Vagina (tissue), 2 donors: ENCODE data around the gene ACOX1. TPM values are rescaled to one million over a fixed set of nuclear protein-coding genes. Genes with fewer than 3 reads are reported as not detected.

Experiments used
- DNase-seq, 2 donors: peaks; one replicate each; pipeline ENCODE4 v3.0.0-alpha.2; 2017; ENCODE audit errors: extremely low spot score in 2 of 2
- H3K27ac ChIP-seq: fragments of 200-600 bp; sonication (generic); one replicate; pipeline ENCODE4 v1.5.1; 2019
- H3K27me3 ChIP-seq: fragments of 200-600 bp; sonication (generic); one replicate; pipeline ENCODE4 v1.5.1; 2019
- H3K36me3 ChIP-seq, 2 donors: fragments of 200-600 bp; sonication (generic); one replicate each; pipeline ENCODE4 v1.5.1; 2017 to 2019
- H3K4me1 ChIP-seq: fragments of 200-600 bp; sonication (generic); one replicate; pipeline ENCODE4 v1.5.1; 2019
- H3K4me3 ChIP-seq, 2 donors: fragments of 200-600 bp; sonication (generic); 1 replicate in 1 of 2; 2 replicates in 1 of 2; pipeline ENCODE4 v1.5.1; 2016 to 2019
- H3K9me3 ChIP-seq: fragments of 200-600 bp; sonication (generic); one replicate; pipeline ENCODE4 v1.5.1; 2019
- POLR2A ChIP-seq, 2 donors: fragments of 450-650 bp; IDR thresholded peaks; one replicate each; pipeline ENCODE4 v1.6.1; 2017; ENCODE audit warnings: antibody characterized with exemption in 2 of 2, mild to moderate bottlenecking in 2 of 2, moderate library complexity in 2 of 2
- POLR2AphosphoS5 ChIP-seq, 2 donors: sonication (generic); formaldehyde crosslinking; IDR thresholded peaks; one replicate each; pipeline ENCODE4 v1.9.0; 2017; ENCODE audit warnings: antibody characterized with exemption in 2 of 2, mild to moderate bottlenecking in 2 of 2, low read depth in 1 of 2; ENCODE audit not compliant: insufficient read depth in 1 of 2
- intact Hi-C: fragments of 100-400 bp; cut with DNase I; formaldehyde crosslinking; loops from one replicate; pipeline ENCODE4 v1.15.1; 2023
- total RNA-seq: library from RNA; depleted of rRNA; stranded (reverse); fragments of >200 nt; gene quantifications from one replicate; pipeline ENCODE4 v1.2.3, GENCODE V29; 2016
- TF ChIP-seq, protein P1 (sequence below), 3 experiments: fragments of 450-650 bp in 2 of 3; fragments of 200-600 bp in 1 of 3; sonication (generic) in 1 of 3; IDR thresholded peaks; one replicate each; pipeline ENCODE4 v1.5.1; 2017 to 2019; ENCODE audit warnings: antibody characterized with exemption in 3 of 3, mild to moderate bottlenecking in 2 of 3, moderate library complexity in 2 of 3

Gene ACOX1
- total RNA-seq, 1 donor from 2014 or later = 50.6 TPM

DNA sequence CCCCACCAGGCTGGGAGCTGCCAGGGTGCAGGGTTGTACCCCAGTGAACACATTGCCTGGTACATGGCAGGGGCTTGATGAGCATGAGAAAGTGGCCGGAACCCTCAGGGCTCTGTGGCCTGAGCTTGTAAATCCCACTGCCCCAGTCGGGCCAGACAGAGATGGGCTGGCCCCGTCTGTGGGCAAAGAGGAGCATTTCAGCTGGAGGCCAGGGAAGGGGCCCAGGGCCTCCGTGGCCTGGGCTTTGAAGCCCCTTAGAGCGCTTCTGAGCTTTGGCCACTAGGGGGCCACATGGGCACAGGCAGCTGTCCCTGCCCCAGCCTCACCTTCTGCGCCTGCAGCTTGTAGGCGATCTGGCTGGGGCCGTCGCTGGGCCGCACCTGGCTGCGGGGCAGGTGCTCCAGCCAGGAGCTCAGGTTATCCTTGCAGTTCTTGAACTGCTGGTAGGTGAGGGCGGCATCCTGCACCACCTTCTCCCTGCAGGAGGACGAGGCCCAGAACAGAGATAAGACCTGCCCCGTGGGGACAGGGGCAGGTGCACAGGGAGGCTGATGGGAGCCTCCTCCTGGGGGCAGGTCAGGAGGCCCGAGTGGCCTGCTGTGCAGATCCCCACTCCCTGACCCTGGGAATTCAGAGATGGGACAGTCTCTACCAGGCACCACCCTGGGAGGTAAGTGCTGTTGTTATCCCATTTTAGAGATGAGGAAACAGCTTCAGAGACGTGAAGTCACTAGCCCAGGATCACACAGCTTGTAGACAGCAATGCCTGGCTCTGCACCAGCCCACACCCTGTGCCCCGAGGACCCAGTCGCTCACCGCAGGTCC, 35.3 kb upstream of the ACOX1 start:
- peaks cover 0 to 16% of the 10 kb centered on the region in 2 donors for H3K36me3 ChIP-seq
- no peak overlapping the region for H3K27ac ChIP-seq
- no peaks in the 10 kb centered on the region for H3K9me3 ChIP-seq
- no peaks in the 10 kb centered on the region for H3K27me3 ChIP-seq
- no peak for DNase-seq
- peaks cover 8% of the 10 kb centered on the region for H3K4me1 ChIP-seq
- no peak overlapping the region for H3K4me3 ChIP-seq
- TF ChIP-seq POLR2AphosphoS5 (IDR thresholded peaks at IDR 0.05; ENCODE audit: insufficient read depth in 1 of 2, low read depth in 1 of 2) (peak in 1 of 2 donors; percentile 24), POLR2A (IDR thresholded peaks at IDR 0.05) (no peak)
- TF ChIP-seq, protein P1, sequence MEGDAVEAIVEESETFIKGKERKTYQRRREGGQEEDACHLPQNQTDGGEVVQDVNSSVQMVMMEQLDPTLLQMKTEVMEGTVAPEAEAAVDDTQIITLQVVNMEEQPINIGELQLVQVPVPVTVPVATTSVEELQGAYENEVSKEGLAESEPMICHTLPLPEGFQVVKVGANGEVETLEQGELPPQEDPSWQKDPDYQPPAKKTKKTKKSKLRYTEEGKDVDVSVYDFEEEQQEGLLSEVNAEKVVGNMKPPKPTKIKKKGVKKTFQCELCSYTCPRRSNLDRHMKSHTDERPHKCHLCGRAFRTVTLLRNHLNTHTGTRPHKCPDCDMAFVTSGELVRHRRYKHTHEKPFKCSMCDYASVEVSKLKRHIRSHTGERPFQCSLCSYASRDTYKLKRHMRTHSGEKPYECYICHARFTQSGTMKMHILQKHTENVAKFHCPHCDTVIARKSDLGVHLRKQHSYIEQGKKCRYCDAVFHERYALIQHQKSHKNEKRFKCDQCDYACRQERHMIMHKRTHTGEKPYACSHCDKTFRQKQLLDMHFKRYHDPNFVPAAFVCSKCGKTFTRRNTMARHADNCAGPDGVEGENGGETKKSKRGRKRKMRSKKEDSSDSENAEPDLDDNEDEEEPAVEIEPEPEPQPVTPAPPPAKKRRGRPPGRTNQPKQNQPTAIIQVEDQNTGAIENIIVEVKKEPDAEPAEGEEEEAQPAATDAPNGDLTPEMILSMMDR (IDR thresholded peaks at IDR 0.05) = peak; percentile 79 to 88 (median 83)
- intact Hi-C loops = no loop called here

DNA sequence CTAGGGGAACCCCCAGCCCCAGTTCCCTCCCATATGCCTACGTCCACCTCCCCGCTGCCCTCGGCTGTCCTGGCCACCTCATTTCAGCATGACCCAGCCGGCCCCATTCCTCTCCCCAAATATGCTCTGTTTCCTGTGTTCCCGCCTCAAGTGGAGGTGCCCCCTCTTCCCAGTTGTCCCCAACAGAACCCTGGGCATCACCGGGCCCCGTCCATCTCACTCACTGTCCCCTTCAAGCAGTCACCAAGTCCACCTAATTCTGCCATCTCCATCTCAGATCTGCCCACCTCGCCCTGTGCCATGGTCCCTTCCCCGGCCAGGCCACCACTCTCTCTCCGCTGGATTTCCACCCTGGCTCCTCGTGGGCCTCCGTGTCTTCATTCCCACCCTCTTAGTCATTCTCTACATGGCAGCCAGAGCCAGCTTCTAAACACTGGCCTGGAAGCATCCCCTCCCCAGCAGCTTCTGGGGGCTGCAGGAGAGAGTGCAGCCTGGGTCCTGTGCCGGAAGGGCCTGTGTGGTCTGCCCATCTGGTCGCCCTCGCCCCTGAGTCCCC, 34.5 kb upstream of the ACOX1 start:
- H3K27ac ChIP-seq = no peak overlapping the region
- DNase-seq = no peak
- no peaks in the 10 kb centered on the region for H3K9me3 ChIP-seq
- intact Hi-C loops = no loop called here
- H3K4me3 ChIP-seq = no peak overlapping the region
- no peak for TF ChIP-seq POLR2A (IDR thresholded peaks at IDR 0.05)
- no peak for TF ChIP-seq POLR2AphosphoS5 (IDR thresholded peaks at IDR 0.05; ENCODE audit: insufficient read depth in 1 of 2, low read depth in 1 of 2)
- TF ChIP-seq, protein P1 (IDR thresholded peaks at IDR 0.05) = no peak
- H3K36me3 ChIP-seq = peaks cover 0 to 13% of the 10 kb centered on the region in 2 donors
- H3K4me1 ChIP-seq = peaks cover 8% of the 10 kb centered on the region
- no peaks in the 10 kb centered on the region for H3K27me3 ChIP-seq

DNA sequence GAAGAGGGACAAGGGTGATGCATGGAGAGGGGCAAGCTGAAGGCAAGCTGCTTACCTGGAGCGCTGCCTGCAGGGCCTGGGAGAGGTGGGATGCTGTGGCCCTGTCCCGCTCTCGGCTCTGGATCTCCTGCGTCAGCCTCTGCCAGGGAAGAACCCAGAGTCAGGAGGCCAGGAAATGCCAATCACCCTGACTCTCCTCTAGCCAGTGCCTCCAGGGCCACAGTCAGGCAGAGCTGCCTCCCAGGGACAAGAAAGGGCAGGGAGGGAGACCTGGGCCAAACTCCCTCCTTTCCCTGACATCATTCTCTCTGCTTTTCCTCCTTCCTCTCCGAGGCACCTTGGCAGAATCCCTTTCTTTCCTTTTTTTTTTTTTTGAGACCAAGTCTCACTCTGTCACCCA, 33.0 kb upstream of the ACOX1 start:
- peaks cover 0 to 13% of the 10 kb centered on the region in 2 donors for H3K36me3 ChIP-seq
- DNase-seq = no peak

DNA sequence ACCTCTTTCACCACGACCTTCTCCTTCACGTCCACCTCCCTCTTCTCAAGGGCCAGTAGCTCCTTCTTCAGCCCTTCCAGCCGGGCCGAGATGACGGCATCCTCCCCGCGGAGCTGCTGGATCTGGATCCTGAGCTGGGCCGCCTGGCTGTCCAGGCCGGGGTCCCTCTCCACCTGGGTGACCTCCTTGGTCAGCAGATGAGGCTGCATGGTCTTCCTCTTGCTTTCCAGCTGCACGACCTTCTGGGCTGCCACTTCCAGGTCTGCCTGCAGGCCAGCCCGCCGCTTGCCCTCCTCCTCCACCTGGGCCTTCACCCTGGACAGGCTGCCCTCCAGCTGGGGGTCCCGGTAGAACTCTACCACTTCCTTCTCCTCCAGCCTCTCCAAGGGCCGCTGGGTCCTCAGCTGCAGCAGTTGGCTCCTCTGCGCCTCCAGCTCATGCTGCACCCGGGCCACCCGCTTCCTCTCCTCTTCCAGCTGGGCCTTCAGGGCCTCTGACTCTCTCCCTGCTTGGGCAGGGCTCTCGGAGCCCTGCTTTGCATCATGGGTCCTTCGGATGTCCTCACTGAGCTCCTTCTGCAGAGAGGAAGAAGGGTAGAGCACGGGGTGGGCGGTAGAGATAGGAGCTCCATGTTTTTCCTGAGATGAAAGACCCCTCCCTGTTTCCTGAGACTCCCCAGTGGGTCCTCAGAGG, 31.1 kb upstream of the ACOX1 start:
- Histone ChIP-seq H3K4me1 (peaks cover 8% of the 10 kb centered on the region), H3K27ac (no peak overlapping the region), H3K36me3 (peaks cover 0 to 13% of the 10 kb centered on the region in 2 donors), H3K27me3 (no peaks in the 10 kb centered on the region), H3K9me3 (no peaks in the 10 kb centered on the region), H3K4me3 (no peak overlapping the region)
- no peak for TF ChIP-seq POLR2AphosphoS5 (IDR thresholded peaks at IDR 0.05; ENCODE audit: insufficient read depth in 1 of 2, low read depth in 1 of 2)
- TF ChIP-seq, protein P1 (IDR thresholded peaks at IDR 0.05) = no peak
- TF ChIP-seq POLR2A (IDR thresholded peaks at IDR 0.05) = no peak
- no peak for DNase-seq
- intact Hi-C loops = loop anchor here (5.0 to 10.0 kb wide), 2 partner anchors 98 to 275 kb away; no protein-coding TSS in a partner anchor

More for the DNA sequence above, 33.0 kb upstream of the ACOX1 start:
- H3K4me1 ChIP-seq = peaks cover 8% of the 10 kb centered on the region
- TF ChIP-seq, protein P1 (IDR thresholded peaks at IDR 0.05) = no peak
- no peak for TF ChIP-seq POLR2A (IDR thresholded peaks at IDR 0.05)
- TF ChIP-seq POLR2AphosphoS5 (IDR thresholded peaks at IDR 0.05; ENCODE audit: insufficient read depth in 1 of 2, low read depth in 1 of 2) = no peak
- no peak overlapping the region for H3K4me3 ChIP-seq
- H3K9me3 ChIP-seq = no peaks in the 10 kb centered on the region
- intact Hi-C loops = no loop called here
- H3K27me3 ChIP-seq = no peaks in the 10 kb centered on the region
- H3K27ac ChIP-seq = no peak overlapping the region
